Heart right ventricle (tissue), 16 donors: ENCODE results near the gene MID1. TPM values are rescaled to one million over a fixed set of nuclear protein-coding genes. Genes with fewer than 3 reads are reported as not detected.

Source experiments
- ATAC-seq, 8 donors: fragments of 200-7000 bp; cut with Tn5 transposase; one replicate each; pipeline ENCODE4 v1.9.1; 2020; ENCODE audit warnings: mild to moderate bottlenecking in 8 of 8, moderate library complexity in 8 of 8, moderate number of reproducible peaks in 1 of 8
- DNase-seq, 2 donors: peaks; one replicate each; pipeline ENCODE4 v3.0.0-alpha.2; 2020
- H3K27ac ChIP-seq, 10 donors: fragments of 200-600 bp; sonication (generic) in 2 of 10; one replicate each; pipeline versions ENCODE4 v1.5.0 to v1.8.0; 2020 to 2022; ENCODE audit warnings: mild to moderate bottlenecking in 3 of 10
- H3K27me3 ChIP-seq, 7 donors: fragments of 200-600 bp; one replicate each; pipeline ENCODE4 v1.8.0; 2021 to 2022; ENCODE audit warnings: mild to moderate bottlenecking in 2 of 7
- H3K36me3 ChIP-seq, 9 donors: fragments of 200-600 bp; sonication (generic) in 1 of 9; one replicate each; pipeline versions ENCODE4 v1.5.0 to v1.8.0; 2020 to 2022; ENCODE audit warnings: mild to moderate bottlenecking in 2 of 9
- H3K4me1 ChIP-seq, 9 donors: fragments of 200-600 bp; sonication (generic) in 1 of 9; one replicate each; pipeline versions ENCODE4 v1.5.0 to v1.8.0; 2020 to 2022; ENCODE audit warnings: mild to moderate bottlenecking in 4 of 9
- H3K4me3 ChIP-seq, 10 donors: fragments of 200-600 bp; sonication (generic) in 2 of 10; one replicate each; pipeline versions ENCODE4 v1.5.0 to v1.8.0; 2020 to 2022; ENCODE audit warnings: mild to moderate bottlenecking in 7 of 10, moderate library complexity in 2 of 10
- H3K9me3 ChIP-seq, 11 donors: fragments of 200-600 bp in 10 of 11; sonication (generic) in 2 of 11; one replicate each; pipeline versions ENCODE4 v1.5.0 to v1.8.0; 2013 to 2022; ENCODE audit warnings: mild to moderate bottlenecking in 2 of 11, control low read depth in 1 of 11, moderate library complexity in 1 of 11
- WGBS, 2 donors: extraction: QIAGEN DNeasy Blood & Tissue Kit; methylation state at CpG; one replicate each; pipeline ENCODE4 v1.1.7; 2013; ENCODE audit warnings: inconsistent platforms in 1 of 2; 5-methylcytosine and 5-hydroxymethylcytosine counted together
- intact Hi-C, 10 donors: fragments of 100-400 bp; cut with DNase I; formaldehyde crosslinking; loops; one replicate each; pipeline versions ENCODE4 v1.11.1 to v1.14.2; 2022
- polyA plus RNA-seq, 2 donors: library from polyadenylated mRNA; stranded (reverse); fragments of 200-250 nt; gene quantifications; one replicate each; pipeline ENCODE4 v1.2.3, GENCODE V29; 2013
- total RNA-seq, 10 donors: library from RNA; stranded (reverse); fragmentation: NEBNext Ultra II Directional in 3 of 10; extraction: Animal tissue kit (Norgen Biotek cat#: 25700) in 3 of 10; gene quantifications; one replicate each; pipeline versions ENCODE4 v1.2.1 to v1.2.4, GENCODE V29; 2021 to 2023
- TF ChIP-seq, protein P1 (sequence below), 9 donors: fragments of 200-600 bp; sonication (generic) in 2 of 9; IDR thresholded peaks; one replicate each; pipeline versions ENCODE4 v1.5.0 to v1.8.0; 2021 to 2022; ENCODE audit warnings: antibody characterized with exemption in 9 of 9, mild to moderate bottlenecking in 5 of 9, moderate library complexity in 1 of 9
- donor health status: Arrhythmogenic right ventricular cardiomyopathy.
- donor health status: ischemic (EF 13 %, LVEDD 7.1; RV severe dilation, severe dysfunction).
- donor health status: healthy with polysubstance abuse.
- donor health status: DM: no; HTN: yes; CAD: no.
- donor health status: DM: no; HTN: no; CAD: no.
- donor health status: ischemic (EF 25% LVEDD 6.9; RV normal size, moderate dysfunction).
- donor health status: ischemic (EF 25% LVEDD 5.7; RV mildly dilated, moderate dysfunction).
- donor health status: healthy.
- donor health status: DM: yes; HTN: yes; CAD: no.
- donor health status: Ischemic cardiomyopathy.
- donor health status: ischemic (EF 35%, LVEDD 5.7; RV mildly dilated, moderate dysfunction).
- donor health status: nonischemic (EF 11% LVEDD 7.7; RV severe dilation, severe dysfunction).
- donor health status: DM: yes; HTN: yes; CAD: no.
- donor health status: PGD.
- donor health status: ischemic (EF 29% LVEDD 5.4; RV normal size, mild dysfunction).
- donor health status: nonischemic (EF 23%, LVEDD 6.1; RV moderate dilation, normal function).

The MID1 gene
- total and polyA plus RNA-seq, 12 donors, result 1.4 to 22.6 (median 7.2) TPM

DNA sequence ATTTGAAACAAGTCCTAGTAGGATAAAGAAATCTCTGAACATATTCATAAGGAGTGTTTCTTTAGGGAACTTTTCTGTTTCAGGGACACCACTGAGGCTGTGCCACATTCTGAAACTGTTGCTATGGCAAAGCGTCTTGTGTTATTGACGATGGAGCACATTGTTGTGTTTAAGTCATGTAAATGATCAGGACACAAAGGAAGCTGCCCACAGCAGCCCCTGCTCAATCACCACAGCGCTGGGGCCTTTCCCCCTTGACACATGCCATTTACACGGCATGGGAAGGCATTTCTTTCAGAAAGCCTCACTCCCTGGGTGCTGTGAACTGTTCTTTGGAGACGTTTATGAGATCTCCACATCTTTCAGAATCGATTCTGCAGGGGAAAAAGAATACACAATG lies 39.8 kb upstream of the MID1 start:
- TF ChIP-seq, protein P1, sequence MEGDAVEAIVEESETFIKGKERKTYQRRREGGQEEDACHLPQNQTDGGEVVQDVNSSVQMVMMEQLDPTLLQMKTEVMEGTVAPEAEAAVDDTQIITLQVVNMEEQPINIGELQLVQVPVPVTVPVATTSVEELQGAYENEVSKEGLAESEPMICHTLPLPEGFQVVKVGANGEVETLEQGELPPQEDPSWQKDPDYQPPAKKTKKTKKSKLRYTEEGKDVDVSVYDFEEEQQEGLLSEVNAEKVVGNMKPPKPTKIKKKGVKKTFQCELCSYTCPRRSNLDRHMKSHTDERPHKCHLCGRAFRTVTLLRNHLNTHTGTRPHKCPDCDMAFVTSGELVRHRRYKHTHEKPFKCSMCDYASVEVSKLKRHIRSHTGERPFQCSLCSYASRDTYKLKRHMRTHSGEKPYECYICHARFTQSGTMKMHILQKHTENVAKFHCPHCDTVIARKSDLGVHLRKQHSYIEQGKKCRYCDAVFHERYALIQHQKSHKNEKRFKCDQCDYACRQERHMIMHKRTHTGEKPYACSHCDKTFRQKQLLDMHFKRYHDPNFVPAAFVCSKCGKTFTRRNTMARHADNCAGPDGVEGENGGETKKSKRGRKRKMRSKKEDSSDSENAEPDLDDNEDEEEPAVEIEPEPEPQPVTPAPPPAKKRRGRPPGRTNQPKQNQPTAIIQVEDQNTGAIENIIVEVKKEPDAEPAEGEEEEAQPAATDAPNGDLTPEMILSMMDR (IDR thresholded peaks at IDR 0.05), result no peak
- 61 to 68% methylated on average over 6 of the region's 6 CpGs for whole genome bisulfite sequencing, 2 donors
- Histone ChIP-seq H3K27ac (no peak overlapping the region), H3K4me1 (no peaks in the 10 kb centered on the region), H3K9me3 (peaks cover 0 to 4% (median 0%) of the 10 kb centered on the region in 11 donors), H3K27me3 (no peaks in the 10 kb centered on the region), H3K36me3 (no peaks in the 10 kb centered on the region), H3K4me3 (no peak overlapping the region)
- no peak for ATAC-seq
- no peak for DNase-seq
- intact Hi-C loops, result no loop called here

DNA sequence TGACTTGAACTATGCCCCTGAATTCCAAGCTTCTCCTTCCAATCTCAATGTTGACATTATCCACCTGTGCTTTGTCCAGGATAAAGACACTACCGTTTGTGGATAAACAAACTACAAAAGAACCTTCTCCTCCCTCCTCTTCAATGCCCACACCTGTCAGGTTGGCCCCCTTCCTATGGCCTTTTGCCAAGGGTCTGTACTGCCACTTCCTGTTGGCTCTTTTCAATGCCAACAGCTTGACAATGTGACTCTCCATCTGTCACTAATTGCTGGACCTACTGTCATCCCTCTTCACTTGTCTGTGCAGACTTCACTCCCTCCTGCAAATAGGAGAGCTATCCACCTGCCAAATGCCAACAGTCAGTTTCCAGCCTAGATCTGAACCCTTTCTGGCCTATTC lies 35.8 kb upstream of the MID1 start:
- H3K4me1 ChIP-seq, result no peaks in the 10 kb centered on the region
- TF ChIP-seq, protein P1 (IDR thresholded peaks at IDR 0.05), result no peak
- H3K27ac ChIP-seq, result no peak overlapping the region
- intact Hi-C loops, result no loop called here
- no peaks in the 10 kb centered on the region for H3K27me3 ChIP-seq
- no peak overlapping the region for H3K4me3 ChIP-seq
- DNase-seq, result no peak
- ATAC-seq, result no peak
- WGBS, 2 donors, result 38 to 57% methylated on average over 1 of the region's 1 CpG
- no peaks in the 10 kb centered on the region for H3K36me3 ChIP-seq
- H3K9me3 ChIP-seq, result peaks cover 0 to 4% (median 0%) of the 10 kb centered on the region in 11 donors

DNA sequence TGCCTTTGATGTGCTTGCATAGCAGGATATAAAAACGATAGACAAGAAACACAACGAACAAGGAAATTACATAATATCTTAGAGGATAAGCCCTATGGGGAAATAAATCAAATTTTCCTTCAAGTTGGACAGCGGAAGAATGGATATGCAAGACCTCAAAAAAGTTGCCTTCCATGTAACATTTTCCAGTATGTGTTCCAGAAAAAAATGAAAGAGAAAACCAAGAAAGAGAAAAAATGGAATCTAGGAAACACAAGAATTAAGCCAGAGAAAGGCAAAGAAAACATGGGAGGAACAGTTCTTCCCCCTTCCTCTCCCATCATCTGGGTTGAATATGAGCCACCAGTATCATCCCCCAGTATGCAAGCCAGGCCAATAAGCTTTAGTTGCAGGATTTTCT lies 34.6 kb upstream of the MID1 start:
- 67 to 90% methylated on average over 3 of the region's 3 CpGs for WGBS, 2 donors
- Histone ChIP-seq H3K36me3 (no peaks in the 10 kb centered on the region), H3K4me3 (no peak overlapping the region), H3K4me1 (no peaks in the 10 kb centered on the region), H3K9me3 (peaks cover 0 to 4% (median 0%) of the 10 kb centered on the region in 11 donors), H3K27ac (no peak overlapping the region), H3K27me3 (no peaks in the 10 kb centered on the region)
- DNase-seq (no peak), ATAC-seq (no peak)
- TF ChIP-seq, protein P1 (IDR thresholded peaks at IDR 0.05), result no peak
- intact Hi-C loops, result no loop called here

DNA sequence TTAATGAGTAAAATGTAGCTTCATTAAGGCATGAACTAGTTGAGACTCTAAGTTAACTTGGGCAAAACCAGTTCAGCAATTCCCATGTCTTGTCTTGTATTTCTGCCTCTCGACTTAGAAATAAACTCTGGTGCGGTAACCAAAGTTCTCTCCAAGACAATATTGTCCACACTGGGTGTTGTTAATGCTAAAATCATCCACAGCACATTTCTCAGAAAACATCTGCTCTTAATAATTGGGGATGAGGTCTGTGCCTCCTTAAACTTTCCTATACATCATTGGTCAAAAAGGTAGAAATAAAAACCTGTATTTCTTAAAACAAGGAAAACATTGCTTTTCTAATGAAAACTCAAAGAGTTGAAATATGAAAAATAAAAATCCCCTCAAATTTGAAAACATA lies 32.9 kb upstream of the MID1 start:
- 91 to 94% methylated on average over 2 of the region's 2 CpGs for WGBS, 2 donors
- Histone ChIP-seq H3K4me3 (no peak overlapping the region), H3K27me3 (no peaks in the 10 kb centered on the region), H3K9me3 (peaks cover 0 to 4% (median 0%) of the 10 kb centered on the region in 11 donors), H3K36me3 (no peaks in the 10 kb centered on the region), H3K4me1 (no peaks in the 10 kb centered on the region), H3K27ac (no peak overlapping the region)
- ATAC-seq, result no peak
- TF ChIP-seq, protein P1 (IDR thresholded peaks at IDR 0.05), result no peak
- intact Hi-C loops, result no loop called here
- no peak for DNase-seq
